Measurements from ENCODE around the gene TMEM88.

DNA sequence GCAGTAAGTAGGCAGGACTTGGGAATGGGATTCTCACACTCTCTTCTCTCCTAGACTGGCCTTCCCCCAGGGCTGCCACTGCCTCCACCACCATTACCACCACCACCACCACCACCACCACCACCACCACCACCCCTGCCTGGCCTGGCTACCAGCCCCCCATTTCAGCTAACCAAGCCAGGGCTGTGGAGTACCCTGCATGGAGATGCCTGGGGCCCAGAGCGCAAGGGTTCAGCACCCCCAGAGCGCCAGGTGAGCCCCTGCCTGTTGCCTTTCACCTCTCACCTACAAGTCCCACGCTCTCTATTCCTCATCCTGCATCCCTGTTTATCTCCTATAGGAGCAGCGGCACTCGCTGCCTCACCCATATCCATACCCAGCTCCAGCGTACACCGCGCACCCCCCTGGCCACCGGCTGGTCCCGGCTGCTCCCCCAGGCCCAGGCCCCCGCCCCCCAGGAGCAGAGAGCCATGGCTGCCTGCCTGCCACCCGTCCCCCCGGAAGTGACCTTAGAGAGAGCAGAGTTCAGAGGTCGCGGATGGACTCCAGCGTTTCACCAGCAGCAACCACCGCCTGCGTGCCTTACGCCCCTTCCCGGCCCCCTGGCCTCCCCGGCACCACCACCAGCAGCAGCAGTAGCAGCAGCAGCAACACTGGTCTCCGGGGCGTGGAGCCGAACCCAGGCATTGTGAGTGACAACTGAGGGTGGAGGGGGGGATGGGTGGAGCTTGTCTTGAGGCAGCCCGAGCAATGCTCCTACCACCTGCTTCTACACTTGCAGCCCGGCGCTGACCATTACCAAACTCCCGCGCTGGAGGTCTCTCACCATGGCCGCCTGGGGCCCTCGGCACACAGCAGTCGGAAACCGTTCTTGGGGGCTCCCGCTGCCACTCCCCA is 7.9 kb upstream of the TMEM88 start:
- TF ChIP-seq ZNF274 (IDR thresholded peaks at IDR 0.05; ENCODE audit: low read depth, low read length) (no peak), YY1 (IDR thresholded peaks at IDR 0.05; ENCODE audit: insufficient read depth, insufficient read length) (no peak), SUZ12 (IDR thresholded peaks at IDR 0.05; ENCODE audit: extremely low read depth, insufficient read depth, insufficient read length) (no peak)

Measured in NT2/D1 (cell line).